ENCODE measurements around the gene BAHD1.

DNA sequence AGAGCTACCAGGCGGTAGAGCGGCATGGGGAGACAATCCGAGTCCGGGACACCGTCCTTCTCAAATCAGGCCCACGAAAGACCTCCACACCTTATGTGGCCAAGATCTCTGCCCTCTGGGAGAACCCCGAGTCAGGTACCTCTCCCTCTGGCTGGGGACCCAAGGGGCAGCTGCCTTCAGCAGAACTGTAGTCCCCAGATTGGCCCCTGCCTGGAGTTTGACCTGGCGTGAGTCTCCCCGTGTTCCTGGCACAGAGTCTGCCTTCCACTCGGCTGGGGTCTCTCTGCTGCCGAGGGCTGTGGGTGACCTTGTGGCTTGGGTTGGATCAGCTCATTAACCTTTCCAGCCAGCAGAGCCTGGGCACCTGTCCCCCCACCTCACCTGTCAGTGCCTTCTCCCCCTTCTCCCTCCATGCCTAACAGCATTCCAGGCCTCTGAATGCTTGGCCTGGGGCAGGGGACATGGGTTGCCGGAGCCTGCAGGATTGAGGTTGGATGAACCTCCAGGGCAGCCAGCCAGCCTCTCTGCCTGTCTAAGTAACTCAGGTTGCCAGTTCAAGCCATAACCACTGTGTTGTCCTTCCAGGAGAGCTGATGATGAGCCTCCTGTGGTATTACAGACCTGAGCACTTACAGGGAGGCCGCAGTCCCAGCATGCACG lies 23.3 kb downstream of the BAHD1 start:
- no peak for TF ChIP-seq POLR2A (IDR thresholded peaks at IDR 0.05)
- TF ChIP-seq, protein P1, sequence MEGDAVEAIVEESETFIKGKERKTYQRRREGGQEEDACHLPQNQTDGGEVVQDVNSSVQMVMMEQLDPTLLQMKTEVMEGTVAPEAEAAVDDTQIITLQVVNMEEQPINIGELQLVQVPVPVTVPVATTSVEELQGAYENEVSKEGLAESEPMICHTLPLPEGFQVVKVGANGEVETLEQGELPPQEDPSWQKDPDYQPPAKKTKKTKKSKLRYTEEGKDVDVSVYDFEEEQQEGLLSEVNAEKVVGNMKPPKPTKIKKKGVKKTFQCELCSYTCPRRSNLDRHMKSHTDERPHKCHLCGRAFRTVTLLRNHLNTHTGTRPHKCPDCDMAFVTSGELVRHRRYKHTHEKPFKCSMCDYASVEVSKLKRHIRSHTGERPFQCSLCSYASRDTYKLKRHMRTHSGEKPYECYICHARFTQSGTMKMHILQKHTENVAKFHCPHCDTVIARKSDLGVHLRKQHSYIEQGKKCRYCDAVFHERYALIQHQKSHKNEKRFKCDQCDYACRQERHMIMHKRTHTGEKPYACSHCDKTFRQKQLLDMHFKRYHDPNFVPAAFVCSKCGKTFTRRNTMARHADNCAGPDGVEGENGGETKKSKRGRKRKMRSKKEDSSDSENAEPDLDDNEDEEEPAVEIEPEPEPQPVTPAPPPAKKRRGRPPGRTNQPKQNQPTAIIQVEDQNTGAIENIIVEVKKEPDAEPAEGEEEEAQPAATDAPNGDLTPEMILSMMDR (IDR thresholded peaks at IDR 0.05), result no peak
- TF ChIP-seq POLR2AphosphoS5 (IDR thresholded peaks at IDR 0.05), result no peak
- no peak for TF ChIP-seq EP300 (IDR thresholded peaks at IDR 0.05)

Data from gastroesophageal sphincter (tissue), 3 donors.